Measurements from ENCODE around the gene SASS6.

GRCh38 chr1:100074604-100075395 is 57.9 kb downstream of the SASS6 start:
- TF ChIP-seq, protein P1, sequence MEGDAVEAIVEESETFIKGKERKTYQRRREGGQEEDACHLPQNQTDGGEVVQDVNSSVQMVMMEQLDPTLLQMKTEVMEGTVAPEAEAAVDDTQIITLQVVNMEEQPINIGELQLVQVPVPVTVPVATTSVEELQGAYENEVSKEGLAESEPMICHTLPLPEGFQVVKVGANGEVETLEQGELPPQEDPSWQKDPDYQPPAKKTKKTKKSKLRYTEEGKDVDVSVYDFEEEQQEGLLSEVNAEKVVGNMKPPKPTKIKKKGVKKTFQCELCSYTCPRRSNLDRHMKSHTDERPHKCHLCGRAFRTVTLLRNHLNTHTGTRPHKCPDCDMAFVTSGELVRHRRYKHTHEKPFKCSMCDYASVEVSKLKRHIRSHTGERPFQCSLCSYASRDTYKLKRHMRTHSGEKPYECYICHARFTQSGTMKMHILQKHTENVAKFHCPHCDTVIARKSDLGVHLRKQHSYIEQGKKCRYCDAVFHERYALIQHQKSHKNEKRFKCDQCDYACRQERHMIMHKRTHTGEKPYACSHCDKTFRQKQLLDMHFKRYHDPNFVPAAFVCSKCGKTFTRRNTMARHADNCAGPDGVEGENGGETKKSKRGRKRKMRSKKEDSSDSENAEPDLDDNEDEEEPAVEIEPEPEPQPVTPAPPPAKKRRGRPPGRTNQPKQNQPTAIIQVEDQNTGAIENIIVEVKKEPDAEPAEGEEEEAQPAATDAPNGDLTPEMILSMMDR (IDR thresholded peaks at IDR 0.05) = no peak
- no peak for TF ChIP-seq POLR2A (IDR thresholded peaks at IDR 0.05)

Measured in right lobe of liver (tissue), 4 donors.